HG03025 (cell line): ENCODE data around the gene NUMB.

ENCODE experiments used
- ATAC-seq: cut with Tn5 transposase; IDR thresholded peaks from one replicate; pipeline ENCODE4 v1.9.1; 2021; ENCODE audit warnings: mild to moderate bottlenecking, moderate library complexity; ENCODE audit not compliant: unreplicated experiment, low FRiP score

The NUMB gene

DNA sequence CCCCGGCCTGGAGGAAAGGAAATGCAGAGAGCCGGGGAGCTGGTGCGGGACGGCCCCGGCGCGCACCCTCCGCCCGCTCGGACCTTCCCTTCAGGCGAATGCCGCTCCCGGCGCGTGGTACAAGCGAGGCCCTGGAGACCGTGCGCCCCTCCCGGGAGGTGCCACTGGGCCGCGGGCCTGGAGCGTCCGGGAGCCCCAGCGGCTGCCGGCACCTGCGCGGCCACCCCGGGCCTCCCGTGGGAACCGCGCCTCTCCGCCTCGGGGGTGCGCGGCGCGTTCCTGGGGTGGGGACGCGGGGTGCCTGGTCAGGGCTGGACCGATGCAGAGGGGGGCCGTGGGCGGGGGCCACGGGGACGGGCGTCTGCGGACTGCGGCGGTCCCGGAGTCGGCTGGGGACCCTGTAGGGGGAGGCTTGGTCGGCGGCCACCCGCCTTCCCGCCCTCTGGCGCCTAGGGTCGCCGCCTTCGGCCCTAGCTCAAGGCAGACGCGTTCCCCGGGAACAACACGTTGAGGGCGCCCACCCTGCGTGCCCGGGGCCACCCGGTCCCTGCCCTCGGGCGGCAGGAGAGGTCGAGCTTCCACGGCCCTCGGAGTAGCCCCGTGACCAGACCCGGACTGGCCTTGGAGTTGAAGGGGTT lies 220.4 kb downstream of the NUMB start:
- ATAC-seq, result no peak

DNA sequence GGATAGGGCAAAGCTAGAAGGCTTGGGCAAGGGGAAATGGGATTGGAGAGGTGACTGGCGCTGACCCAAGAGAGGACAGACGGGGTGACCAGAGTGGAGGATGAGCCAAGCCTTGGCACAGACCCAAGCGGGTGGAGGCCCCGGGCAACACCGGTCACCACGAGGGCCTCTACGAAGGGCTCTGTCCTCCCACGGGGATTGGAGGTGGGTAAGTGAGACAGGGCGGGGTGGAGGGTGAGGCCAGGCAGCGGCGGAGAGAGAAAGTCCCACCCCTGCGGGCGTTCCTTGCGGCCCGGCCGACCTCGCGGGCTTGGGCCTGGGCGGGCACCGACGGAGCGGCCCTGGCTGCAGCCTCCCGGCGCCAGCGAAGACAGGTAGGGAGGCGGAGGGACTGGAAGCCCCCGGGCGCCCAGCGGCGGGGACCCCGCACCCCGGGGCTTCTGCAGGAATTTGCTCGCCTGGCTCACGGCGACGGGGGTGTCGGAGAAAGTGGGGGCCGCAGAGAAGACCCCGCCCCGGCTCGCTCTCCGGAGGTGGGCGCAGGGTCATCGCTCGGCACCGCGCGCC lies 221.0 kb downstream of the NUMB start, which contains the start of gene PAPLN:
Gene PAPLN, plus strand, starts transcription at position 288 of the 567 bp plus-strand sequence. CDS start 2,273 bp downstream, outside the sequence.
- ATAC-seq, result no peak

DNA sequence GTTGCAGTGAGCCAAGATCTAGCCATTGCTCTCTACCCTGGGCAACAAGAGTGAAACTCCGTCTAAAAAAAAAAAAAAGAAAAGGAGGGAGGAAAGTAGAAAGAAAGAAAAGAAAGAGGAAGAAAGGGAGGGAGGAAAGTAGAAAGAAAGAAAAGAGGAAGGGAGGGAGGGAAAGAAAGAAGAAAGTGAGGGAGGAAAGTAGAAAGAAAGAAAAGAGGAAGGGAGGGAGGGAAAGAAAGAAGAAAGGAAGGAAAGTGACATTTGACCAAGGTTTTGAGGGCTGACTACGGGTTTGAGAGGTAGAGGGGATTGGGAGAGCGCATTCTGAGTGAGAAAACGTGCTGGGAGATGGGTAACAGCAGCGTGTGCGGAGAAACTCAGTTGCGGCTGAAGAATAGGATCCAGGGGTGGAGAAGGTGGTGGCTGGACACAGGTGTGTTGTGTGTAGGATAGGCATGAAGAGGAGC lies 221.6 kb downstream of the NUMB start:
- no peak for ATAC-seq

DNA sequence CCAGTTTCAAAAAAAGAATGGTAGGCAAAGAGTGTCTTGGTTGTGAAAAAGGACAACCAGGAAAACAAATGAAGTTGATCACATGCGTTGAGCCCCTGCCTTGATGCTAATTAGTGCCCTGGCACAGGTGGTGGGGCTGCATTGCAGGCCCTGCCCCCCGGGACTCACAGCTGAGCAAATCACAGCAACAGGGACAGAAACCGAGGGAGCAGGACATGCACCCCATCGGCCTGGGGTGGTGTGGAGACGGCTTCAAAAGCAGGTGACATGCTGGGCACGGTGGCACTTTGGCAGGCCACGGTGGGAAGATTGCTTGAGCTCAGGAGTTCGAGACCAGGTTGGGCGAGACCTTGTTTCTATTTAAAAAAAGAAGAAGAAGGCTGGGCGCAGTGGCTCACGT lies 222.2 kb downstream of the NUMB start:
- no peak for ATAC-seq

DNA sequence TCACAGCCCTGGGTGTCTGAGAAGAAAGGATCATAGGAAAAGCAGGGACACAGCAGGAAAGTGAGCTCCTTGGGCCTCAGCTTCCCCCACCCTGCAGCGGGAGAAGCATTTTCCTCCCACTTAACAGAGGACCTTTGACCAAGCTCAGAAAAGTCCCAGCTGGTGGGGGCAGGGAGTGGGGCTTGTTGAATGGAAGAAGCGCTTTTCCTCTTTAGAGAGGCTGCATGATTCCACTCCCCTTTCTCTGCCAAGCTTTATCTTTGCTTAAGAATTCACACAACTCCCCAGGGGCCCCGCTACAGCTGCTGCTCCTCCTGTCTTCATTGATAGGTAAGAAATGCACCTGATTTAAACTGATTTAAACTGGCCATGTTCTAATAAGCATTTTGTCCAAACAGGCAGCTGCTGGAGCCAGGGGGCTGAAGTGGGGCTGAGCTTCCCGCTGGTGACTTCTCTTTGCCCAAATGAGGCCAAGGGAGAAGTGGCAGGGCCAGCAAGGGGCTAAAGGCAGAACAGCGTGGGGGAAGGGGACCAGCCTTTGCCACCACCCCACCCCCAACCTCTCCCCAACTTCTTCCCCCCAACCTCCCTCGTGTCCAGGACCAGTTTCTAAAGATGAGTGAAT lies 222.7 kb downstream of the NUMB start:
- no peak for ATAC-seq

DNA sequence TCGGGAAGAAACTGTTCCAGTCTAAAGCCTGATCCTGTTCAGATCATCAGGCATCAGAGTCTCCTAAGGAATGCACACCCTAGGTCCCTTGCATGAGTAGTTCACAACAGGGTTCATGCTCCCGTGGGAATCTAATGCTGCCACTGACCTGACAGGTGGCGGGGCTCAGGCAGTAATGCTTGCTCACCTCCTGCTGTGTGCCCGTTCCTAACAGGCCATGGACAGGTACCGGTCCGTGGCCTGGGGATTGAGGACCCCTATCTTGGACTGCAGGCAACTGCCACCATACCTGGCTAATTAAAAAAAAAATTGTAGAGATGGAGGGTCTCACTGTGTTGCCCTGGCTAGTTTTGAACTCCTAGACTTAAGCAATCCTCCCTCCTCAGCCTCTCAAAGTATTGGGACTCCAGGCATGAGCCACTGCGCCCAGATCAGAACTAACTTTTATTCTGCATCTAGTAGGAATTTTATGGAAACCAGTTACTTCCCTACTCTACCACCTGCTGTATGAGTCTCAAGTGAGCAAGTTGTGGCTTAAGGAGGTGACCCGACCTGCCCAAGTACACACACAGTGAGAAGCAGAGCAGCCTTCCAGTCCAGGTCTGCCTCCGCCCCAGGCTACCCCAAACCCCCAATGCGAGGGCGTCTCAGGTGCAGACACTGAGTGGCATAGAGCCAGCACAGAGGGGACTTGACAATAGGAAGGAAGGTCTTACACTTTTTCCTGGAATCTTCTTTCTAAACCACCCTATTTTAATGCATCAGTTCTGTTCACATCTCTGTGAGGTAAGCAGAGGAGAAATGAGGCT lies 223.6 kb downstream of the NUMB start:
- ATAC-seq, result no peak

DNA sequence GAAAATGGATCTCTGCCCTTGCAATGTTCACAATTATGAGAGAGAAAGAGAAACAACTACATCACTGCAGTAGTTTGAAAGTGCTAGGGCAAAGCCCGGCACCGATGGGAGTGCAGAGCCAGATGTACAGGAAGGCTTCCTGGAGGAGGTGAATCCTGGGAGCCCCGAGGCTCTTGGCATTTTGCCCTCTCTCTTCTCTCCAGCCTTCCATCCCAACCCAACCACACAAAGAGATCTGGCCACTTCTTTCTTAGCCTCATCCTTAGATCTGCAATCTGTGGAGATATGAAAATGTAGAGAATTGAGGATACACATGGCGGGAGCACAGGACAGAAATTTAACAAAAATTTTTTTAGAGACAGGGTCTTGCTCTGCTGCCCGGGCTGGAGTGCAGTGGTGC lies 224.3 kb downstream of the NUMB start:
- no peak for ATAC-seq

DNA sequence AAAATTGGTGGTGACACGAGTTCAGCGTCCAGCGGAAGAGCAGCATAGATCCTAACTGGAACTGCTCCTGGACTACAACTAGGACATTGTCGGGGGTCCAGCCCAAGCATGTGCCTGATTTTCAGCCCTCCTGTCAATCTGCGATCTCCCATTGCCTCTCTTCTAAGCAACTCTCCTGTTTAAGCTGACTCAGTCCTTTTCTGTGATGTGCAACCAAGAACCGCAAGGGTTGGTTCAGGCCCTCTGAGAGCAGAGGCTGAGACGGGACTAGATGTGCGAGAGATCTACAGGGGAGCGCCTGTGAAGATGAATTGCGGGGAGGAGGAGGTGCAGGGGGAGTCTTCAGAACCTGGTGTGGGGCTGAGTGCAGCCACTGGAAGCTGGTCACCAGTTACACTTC lies 224.8 kb downstream of the NUMB start:
- ATAC-seq, result no peak

DNA sequence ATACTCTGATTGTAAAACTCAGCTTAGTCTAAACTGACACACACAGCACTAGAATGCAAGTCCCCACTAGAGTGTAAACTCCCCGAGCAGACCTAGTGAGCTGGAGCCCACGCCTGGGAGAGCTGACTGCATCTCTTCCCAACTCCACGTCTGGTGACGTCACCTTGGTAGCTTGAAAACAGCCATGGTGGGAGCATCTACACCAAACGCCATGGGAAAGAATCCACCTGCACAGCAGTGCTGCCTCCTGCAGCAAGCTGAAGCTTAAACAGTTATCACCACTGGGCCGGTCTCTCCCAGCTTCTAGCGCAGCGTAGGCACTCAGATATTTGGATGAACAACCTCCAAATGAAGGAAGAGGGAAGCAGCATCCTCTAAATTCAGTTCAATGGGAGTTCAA lies 225.4 kb downstream of the NUMB start:
- no peak for ATAC-seq

DNA sequence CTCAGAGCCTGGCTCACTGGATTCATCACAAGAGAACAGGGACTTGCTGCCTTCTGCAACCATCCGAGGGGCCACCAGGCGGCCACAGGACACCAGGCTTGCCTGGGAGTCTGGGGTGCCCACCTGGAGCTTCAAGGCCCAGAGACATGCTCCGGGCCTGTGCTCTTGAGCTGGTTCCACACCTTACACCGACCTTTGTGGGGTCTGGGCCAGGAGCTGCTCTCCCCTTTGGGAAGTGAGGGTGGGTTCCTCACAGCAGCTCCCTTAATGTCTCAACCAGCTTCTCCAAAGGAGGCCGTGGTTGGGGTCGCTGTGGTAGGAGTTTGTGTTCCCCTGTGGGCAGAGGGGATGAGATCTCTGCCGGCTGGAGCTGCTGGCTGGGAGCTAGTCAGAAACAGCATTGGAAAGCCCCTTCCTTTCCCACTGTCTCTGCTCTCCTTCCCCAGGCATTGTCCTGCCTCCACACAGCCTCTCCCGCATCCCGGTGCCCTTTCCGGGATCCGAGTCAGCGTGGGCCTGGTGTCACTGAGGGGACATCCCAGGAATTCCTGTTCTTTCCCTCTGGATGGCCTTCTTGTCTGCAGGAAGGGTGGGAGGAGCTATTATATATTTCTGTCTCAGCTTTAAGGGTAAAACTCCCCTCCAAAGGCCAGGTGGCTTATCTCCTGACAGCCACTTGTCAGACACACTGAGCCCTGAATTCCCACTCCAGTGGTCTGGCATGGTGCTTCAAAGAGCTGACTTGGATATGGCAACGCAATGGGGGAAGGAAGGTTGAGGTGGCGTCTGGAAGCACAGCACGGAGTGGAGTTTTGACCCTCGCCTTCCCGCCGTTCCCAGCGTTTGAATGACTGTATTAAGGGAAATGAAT lies 226.1 kb downstream of the NUMB start:
- ATAC-seq, result no peak

DNA sequence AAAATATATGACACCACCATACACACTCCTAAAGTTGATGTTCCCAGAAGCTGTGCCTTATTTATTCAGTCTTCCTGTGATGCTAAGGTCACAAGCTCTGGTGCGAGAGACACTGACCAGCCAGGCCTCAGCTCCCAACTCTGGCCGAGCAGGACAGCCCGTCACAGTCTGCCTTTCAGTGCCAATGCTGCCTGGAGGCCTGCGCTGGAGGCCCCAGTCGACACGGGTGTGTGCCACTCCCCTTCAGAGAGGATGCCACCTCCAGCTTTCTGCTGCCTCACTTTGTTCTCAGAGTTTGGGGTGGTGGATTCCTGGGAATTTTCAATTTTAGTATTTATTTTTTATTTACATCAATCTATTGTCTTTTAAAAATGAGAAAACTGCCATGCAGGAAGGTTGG lies 228.3 kb downstream of the NUMB start:
- no peak for ATAC-seq

DNA sequence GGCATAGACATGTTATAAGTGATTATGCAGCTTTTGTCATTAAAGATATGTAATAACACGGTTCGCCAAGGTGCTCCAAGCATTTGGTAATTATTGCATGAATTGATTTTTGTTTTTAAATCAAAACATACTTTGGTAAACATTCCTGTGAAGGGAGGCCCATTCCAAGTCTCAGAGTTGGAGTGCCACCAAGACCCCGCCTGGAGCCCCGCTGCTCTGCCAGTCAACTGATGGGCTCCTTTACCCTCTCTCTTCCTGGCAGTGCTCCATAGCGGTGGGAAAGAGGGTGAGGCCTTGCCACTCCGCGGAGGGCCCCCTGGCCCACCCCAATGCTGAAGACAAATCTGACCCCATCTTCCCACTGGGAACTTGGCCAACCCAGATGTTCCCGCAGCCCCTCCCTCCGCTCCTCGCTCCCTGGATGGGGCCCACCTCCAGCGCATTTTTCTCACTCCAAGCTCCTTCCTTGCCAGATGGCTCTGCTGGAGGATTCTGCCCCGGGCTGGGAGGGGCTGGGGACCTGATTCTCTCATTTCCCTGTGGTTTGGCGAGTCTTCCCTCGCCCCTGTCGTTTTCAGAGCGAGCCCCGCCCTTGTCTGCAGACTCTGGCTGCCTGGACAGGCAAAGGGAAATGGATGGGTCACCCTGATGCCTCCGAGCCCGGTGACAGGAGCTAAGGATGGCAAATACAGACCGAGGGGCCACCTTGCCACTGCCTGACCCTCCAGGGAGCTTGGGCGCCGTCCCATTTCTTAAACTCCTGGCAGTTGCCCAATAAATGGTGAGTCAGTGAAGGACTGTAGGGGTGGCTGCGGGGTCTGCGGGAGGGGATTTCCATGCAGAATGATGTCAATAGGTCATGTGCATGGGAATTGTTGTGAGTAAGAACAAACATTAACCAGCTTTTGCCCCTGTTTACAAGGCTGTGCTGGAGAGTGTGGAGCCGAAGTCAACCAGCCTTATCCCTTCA lies 230.2 kb downstream of the NUMB start:
- ATAC-seq, result no peak

DNA sequence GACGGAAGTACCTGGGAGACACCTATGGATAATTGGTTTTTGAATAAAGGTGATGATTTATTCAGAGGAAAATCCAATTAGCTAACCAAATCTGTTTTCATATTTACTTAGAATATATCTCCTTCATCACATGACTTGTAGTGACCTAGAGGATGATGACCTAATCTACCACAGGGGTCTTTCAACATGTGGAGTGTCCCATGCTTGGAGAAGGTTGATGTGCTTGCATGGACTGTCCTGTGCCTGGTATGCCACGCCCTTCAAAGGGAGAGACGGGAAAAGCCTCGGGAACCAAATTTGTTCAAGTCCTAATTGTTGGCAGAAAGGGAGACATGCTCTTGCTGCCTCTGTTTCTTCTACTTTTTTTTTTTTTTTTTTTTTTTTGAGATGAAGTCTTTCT lies 232.8 kb downstream of the NUMB start:
- no peak for ATAC-seq
